Endodermal cell (in vitro differentiated cells): ENCODE data around the gene ATP8B1. TPM values are rescaled to one million over a fixed set of nuclear protein-coding genes. Genes with fewer than 3 reads are reported as not detected.
A peak's percentile ranks its signal among the peaks of the same experiment; 100 is the strongest.
"Not testable (repeated sequence)": the region's sequence is repeated elsewhere in the genome, so short reads cannot be mapped to it uniquely, and the experiment has no call there.

ENCODE experiments used
- DNase-seq: peaks from one replicate; pipeline ENCODE4 v3.0.0-alpha.2; 2017
- H3K27ac ChIP-seq: 2 replicates; pipeline ENCODE4 v1.5.1; 2013; ENCODE audit warnings: mild to moderate bottlenecking, low read depth, low read length, moderate library complexity
- H3K27me3 ChIP-seq: 2 replicates; pipeline ENCODE4 v1.6.1; 2013; ENCODE audit warnings: mild to moderate bottlenecking, low read length, moderate library complexity; ENCODE audit not compliant: insufficient read depth, control insufficient read depth, poor library complexity, severe bottlenecking
- H3K36me3 ChIP-seq: 2 replicates; pipeline ENCODE4 v1.7.0; 2013; ENCODE audit warnings: mild to moderate bottlenecking, low read length, moderate library complexity; ENCODE audit not compliant: control insufficient read depth, insufficient read depth
- H3K4me1 ChIP-seq: one replicate; pipeline ENCODE4 v1.7.0; 2013; ENCODE audit warnings: low read length; ENCODE audit not compliant: control insufficient read depth, insufficient read depth
- H3K4me3 ChIP-seq: 2 replicates; pipeline ENCODE4 v1.5.1; 2013; ENCODE audit warnings: mild to moderate bottlenecking, low read length, moderate library complexity
- H3K9ac ChIP-seq: 2 replicates; pipeline ENCODE4 v1.6.1; 2013; ENCODE audit warnings: mild to moderate bottlenecking, low read length, moderate library complexity; ENCODE audit not compliant: poor library complexity, severe bottlenecking; ENCODE audit errors: extremely low read depth
- H3K9me3 ChIP-seq: 2 replicates; pipeline ENCODE4 v1.6.1; 2013; ENCODE audit warnings: mild to moderate bottlenecking, low read length, moderate library complexity; ENCODE audit not compliant: control insufficient read depth
- H3K27ac Mint-ChIP-seq: 2 replicates; pipeline ENCODE4 v1.8.0; 2020; ENCODE audit warnings: mixed read lengths
- H3K27me3 Mint-ChIP-seq: 2 replicates; pipeline ENCODE4 v1.8.0; 2021; ENCODE audit warnings: mild to moderate bottlenecking, mixed read lengths; ENCODE audit not compliant: insufficient read depth
- H3K36me3 Mint-ChIP-seq: 2 replicates; pipeline ENCODE4 v1.8.0; 2020; ENCODE audit warnings: low read depth, mixed read lengths
- H3K4me1 Mint-ChIP-seq: 2 replicates; pipeline ENCODE4 v1.8.0; 2020; ENCODE audit warnings: mixed read lengths
- H3K4me3 Mint-ChIP-seq: 2 replicates; pipeline ENCODE4 v1.8.0; 2020; ENCODE audit warnings: mild to moderate bottlenecking, moderate library complexity, mixed read lengths
- H3K9me3 Mint-ChIP-seq: 2 replicates; pipeline ENCODE4 v1.8.0; 2020; ENCODE audit warnings: mild to moderate bottlenecking, mixed read lengths
- WGBS, 2 experiments: methylation state at CpG; one replicate each; pipeline versions ENCODE4 v1.1.5 to v1.1.7; 2013; ENCODE audit warnings: missing lambda C conversion rate in 2 of 2, mixed read lengths in 1 of 2; ENCODE audit not compliant: insufficient coverage in 1 of 2, insufficient read length in 1 of 2; 5-methylcytosine and 5-hydroxymethylcytosine counted together
- long read RNA-seq, 4 experiments: library from polyadenylated mRNA in 2 of 4; library from RNA in 1 of 4; library from capped mRNA in 1 of 4; stranded (forward) in 3 of 4; unstranded in 1 of 4; transcript quantifications; one replicate each; pipeline ENCODE4 v2.0.0, GENCODE V29; 2020 to 2021; ENCODE audit warnings: inconsistent platforms in 1 of 4
- polyA plus RNA-seq, 2 experiments: library from polyadenylated mRNA; stranded (reverse); fragments of 50-300 nt; gene quantifications; one replicate each; pipeline ENCODE4 v1.2.3, GENCODE V29; 2013
- total RNA-seq, 2 donors: library from RNA; stranded (reverse); fragmentation: NEBNext Ultra II Directional in 1 of 2; extraction: Animal tissue kit (Norgen Biotek cat#: 25700) in 1 of 2; gene quantifications; 2 replicates in 1 of 2; 3 replicates in 1 of 2; pipeline ENCODE4 v1.2.1, GENCODE V29; 2021
- TF ChIP-seq, protein P1 (sequence below): fragments of 200-600 bp; sonication (generic); conservative IDR thresholded peaks from 2 replicates; pipeline ENCODE4 v1.5.0; 2021; ENCODE audit warnings: antibody characterized with exemption, mild to moderate bottlenecking

ATP8B1 gene
- 10 to 100 TPM in 1 of 2 donors, 1 to 10 TPM in 1; 1.7 to 13.5 TPM for total RNA-seq
- polyA plus RNA-seq (2013, experiment 1 of 2): 0.32 TPM
- polyA plus RNA-seq (2013, experiment 2 of 2): 0.37 TPM
- long read RNA-seq, experiment 1: 0 reads
- long read RNA-seq, experiment 2, partial matches to known transcripts: 1 of 6 reads
- long read RNA-seq, experiment 2, other reads (novel, unspliced or antisense): 5 of 6 reads
- long read RNA-seq, experiment 3, partial matches to known transcripts: 6 of 11 reads
- long read RNA-seq, experiment 3, other reads (novel, unspliced or antisense): 5 of 11 reads
- long read RNA-seq, experiment 4: 0 reads

- peak within 1 kb of the TSS; percentile 83 for H3K4me3 ChIP-seq
- H3K4me1 Mint-ChIP-seq: peaks cover 12% of the 10 kb centered on the region
- no peaks in the 10 kb centered on the region for H3K9me3 ChIP-seq
- TF ChIP-seq, protein P1, sequence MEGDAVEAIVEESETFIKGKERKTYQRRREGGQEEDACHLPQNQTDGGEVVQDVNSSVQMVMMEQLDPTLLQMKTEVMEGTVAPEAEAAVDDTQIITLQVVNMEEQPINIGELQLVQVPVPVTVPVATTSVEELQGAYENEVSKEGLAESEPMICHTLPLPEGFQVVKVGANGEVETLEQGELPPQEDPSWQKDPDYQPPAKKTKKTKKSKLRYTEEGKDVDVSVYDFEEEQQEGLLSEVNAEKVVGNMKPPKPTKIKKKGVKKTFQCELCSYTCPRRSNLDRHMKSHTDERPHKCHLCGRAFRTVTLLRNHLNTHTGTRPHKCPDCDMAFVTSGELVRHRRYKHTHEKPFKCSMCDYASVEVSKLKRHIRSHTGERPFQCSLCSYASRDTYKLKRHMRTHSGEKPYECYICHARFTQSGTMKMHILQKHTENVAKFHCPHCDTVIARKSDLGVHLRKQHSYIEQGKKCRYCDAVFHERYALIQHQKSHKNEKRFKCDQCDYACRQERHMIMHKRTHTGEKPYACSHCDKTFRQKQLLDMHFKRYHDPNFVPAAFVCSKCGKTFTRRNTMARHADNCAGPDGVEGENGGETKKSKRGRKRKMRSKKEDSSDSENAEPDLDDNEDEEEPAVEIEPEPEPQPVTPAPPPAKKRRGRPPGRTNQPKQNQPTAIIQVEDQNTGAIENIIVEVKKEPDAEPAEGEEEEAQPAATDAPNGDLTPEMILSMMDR: no peak
- peak within 1 kb of the TSS; percentile 81 for H3K4me3 Mint-ChIP-seq
- H3K36me3 Mint-ChIP-seq: no peaks in the 10 kb centered on the region
- no peaks in the 10 kb centered on the region for H3K9me3 Mint-ChIP-seq
- H3K36me3 ChIP-seq: no peaks in the 10 kb centered on the region
- H3K27me3 Mint-ChIP-seq: peaks cover 27% of the 10 kb centered on the region
- peaks cover 6% of the 10 kb centered on the region for H3K4me1 ChIP-seq
- H3K9ac ChIP-seq: no peak within 1 kb of the TSS
- DNase-seq: peak; percentile 97
- H3K27ac ChIP-seq: no peak within 1 kb of the TSS
- H3K27me3 ChIP-seq: peaks cover 55% of the 10 kb centered on the region
- 4 to 15% methylated on average over 24 to 77 of the region's 77 CpGs for WGBS, 2 experiments
- H3K27ac Mint-ChIP-seq: peak within 1 kb of the TSS; percentile 61
Observed at GRCh38 chr18:57803103-57803969, at the start of gene ATP8B1. TSS of gene ATP8B1 (minus strand) at chr18:57803315. CDS start at chr18:57731807, 71,508 bp downstream.

GRCh38 chr18:57850063-57850462 lies 46.9 kb upstream of the ATP8B1 start:
- Histone ChIP-seq H3K9me3 (peaks cover 6% of the 10 kb centered on the region), H3K27ac (no peak overlapping the region), H3K4me1 (peaks cover 5% of the 10 kb centered on the region), H3K4me3 (no peak overlapping the region), H3K36me3 (no peaks in the 10 kb centered on the region), H3K27me3 (no peaks in the 10 kb centered on the region), H3K9ac (no peak overlapping the region)
- H3K27me3 Mint-ChIP-seq: no peaks in the 10 kb centered on the region
- H3K4me3 Mint-ChIP-seq: no peak overlapping the region
- H3K36me3 Mint-ChIP-seq: no peaks in the 10 kb centered on the region
- DNase-seq: no peak
- 87 to 92% methylated on average over 3 of the region's 3 CpGs for WGBS, 2 experiments
- peaks cover 19% of the 10 kb centered on the region for H3K4me1 Mint-ChIP-seq
- no peak overlapping the region for H3K27ac Mint-ChIP-seq
- H3K9me3 Mint-ChIP-seq: no peaks in the 10 kb centered on the region
- TF ChIP-seq, protein P1: no peak

- H3K27ac ChIP-seq, H3K27me3 ChIP-seq, H3K9me3 Mint-ChIP-seq, DNase-seq, H3K36me3 ChIP-seq, H3K9ac ChIP-seq, H3K4me1 ChIP-seq, H3K4me3 Mint-ChIP-seq, H3K36me3 Mint-ChIP-seq, H3K4me3 ChIP-seq, H3K9me3 ChIP-seq, H3K27me3 Mint-ChIP-seq, H3K27ac Mint-ChIP-seq: not testable (repeated sequence)
- H3K4me1 Mint-ChIP-seq: peaks cover 11% of the 10 kb centered on the region
- no CpG with 5 or more reads among the region's 1 CpG for WGBS, 2 experiments
Observed at GRCh38 chr18:57848374-57848773, 45.3 kb upstream of the ATP8B1 start.

DNA sequence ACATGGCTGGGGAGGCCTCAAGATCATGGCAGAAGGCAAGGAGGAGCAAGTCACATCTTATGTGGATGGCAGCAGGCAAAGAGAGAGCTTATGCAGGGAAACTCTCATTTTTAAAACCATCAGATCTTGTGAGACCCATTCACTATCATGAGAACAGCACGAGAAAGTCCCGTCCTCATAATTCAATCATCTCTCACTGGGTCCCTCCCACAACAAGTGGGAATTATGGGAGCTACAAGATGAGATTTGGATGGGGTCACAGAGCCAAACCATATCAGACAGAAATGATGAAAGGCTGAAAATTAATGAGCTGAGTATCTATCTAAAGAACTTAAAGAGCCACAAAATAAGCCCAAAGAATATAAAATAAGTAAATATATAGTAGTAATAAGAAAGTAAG lies 44.3 kb upstream of the ATP8B1 start:
- not testable (repeated sequence) for DNase-seq, H3K27me3 ChIP-seq, H3K27me3 Mint-ChIP-seq, H3K36me3 ChIP-seq, H3K9me3 ChIP-seq, H3K4me3 ChIP-seq, H3K4me1 ChIP-seq, H3K36me3 Mint-ChIP-seq, H3K4me3 Mint-ChIP-seq, H3K9me3 Mint-ChIP-seq, H3K27ac Mint-ChIP-seq, H3K9ac ChIP-seq, H3K27ac ChIP-seq
- 89% methylated on average over 2 of the region's 2 CpGs; no CpG with 5 or more reads in 1 of the 2 experiments for WGBS, 2 experiments
- peaks cover 15% of the 10 kb centered on the region for H3K4me1 Mint-ChIP-seq
